ENCODE measurements around the gene CDC14B. TPM values are rescaled to one million over a fixed set of nuclear protein-coding genes. Genes with fewer than 3 reads are reported as not detected.

Gene CDC14B
- total RNA-seq, 1 experiment from 2014 or later: 28.4 TPM

DNA sequence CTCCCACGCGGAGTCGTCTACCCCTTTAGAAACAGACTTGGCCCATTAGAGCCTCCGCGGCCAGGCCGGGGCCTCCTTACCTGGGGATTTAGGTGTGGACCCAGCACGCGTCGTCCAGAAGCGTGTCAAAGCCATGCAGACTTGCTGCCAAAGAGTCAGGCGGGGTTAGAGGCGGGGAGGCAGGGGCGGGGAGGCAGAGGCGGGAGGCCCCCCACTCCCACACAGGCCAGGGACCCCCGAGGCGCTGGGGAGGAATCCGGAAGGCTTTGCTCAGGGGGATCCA lies 122.6 kb downstream of the CDC14B start:
- WGBS (ENCODE audit: extremely low coverage, insufficient read length, low lambda C conversion rate): no CpG with 5 or more reads among the region's 17 CpGs
- DNase-seq: no peak
- TF ChIP-seq, protein P1, sequence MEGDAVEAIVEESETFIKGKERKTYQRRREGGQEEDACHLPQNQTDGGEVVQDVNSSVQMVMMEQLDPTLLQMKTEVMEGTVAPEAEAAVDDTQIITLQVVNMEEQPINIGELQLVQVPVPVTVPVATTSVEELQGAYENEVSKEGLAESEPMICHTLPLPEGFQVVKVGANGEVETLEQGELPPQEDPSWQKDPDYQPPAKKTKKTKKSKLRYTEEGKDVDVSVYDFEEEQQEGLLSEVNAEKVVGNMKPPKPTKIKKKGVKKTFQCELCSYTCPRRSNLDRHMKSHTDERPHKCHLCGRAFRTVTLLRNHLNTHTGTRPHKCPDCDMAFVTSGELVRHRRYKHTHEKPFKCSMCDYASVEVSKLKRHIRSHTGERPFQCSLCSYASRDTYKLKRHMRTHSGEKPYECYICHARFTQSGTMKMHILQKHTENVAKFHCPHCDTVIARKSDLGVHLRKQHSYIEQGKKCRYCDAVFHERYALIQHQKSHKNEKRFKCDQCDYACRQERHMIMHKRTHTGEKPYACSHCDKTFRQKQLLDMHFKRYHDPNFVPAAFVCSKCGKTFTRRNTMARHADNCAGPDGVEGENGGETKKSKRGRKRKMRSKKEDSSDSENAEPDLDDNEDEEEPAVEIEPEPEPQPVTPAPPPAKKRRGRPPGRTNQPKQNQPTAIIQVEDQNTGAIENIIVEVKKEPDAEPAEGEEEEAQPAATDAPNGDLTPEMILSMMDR (conservative IDR thresholded peaks at IDR 0.05): no peak

More for the DNA sequence above, 122.6 kb downstream of the CDC14B start:
- Histone ChIP-seq H3K9me3 (ENCODE audit: control insufficient read depth, low read depth, low read length) (no peaks in the 10 kb centered on the region), H3K23ac (ENCODE audit: insufficient read length, low read depth, low read length) (no peak overlapping the region), H2BK5ac (ENCODE audit: insufficient read length, low read length) (no peak overlapping the region), H3K79me2 (ENCODE audit: insufficient read depth, low read length) (no peaks in the 10 kb centered on the region), H3K27me3 (ENCODE audit: insufficient read depth, low read length) (no peaks in the 10 kb centered on the region), H3K79me1 (ENCODE audit: insufficient read depth, low read depth, low read length, poor library complexity, severe bottlenecking) (no peaks in the 10 kb centered on the region), H2AK5ac (ENCODE audit: insufficient read length, low read length) (no peak overlapping the region), H4K5ac (ENCODE audit: insufficient read length, low read depth, low read length) (no peak overlapping the region), H3K9ac (ENCODE audit: extremely low read depth, insufficient read length, low read length) (no peak overlapping the region), H4K91ac (ENCODE audit: insufficient read length, low read depth, low read length) (no peak overlapping the region), H2BK15ac (ENCODE audit: low read depth, low read length) (no peak overlapping the region), H3T11ph (ENCODE audit: low read length) (no peak overlapping the region), H4K20me1 (ENCODE audit: control insufficient read depth, insufficient read depth, insufficient read length) (no peaks in the 10 kb centered on the region), H3K14ac (ENCODE audit: insufficient read depth, low read length) (no peak overlapping the region; the same call in 1 of the 2 replicates), H3K56ac (ENCODE audit: insufficient read length, low read depth, low read length) (no peak overlapping the region), H3K4me1 (ENCODE audit: insufficient read depth, low read length) (peaks cover 4% of the 10 kb centered on the region; the same call in 1 of the 2 replicates), H2BK120ac (ENCODE audit: low read depth, low read length, poor library complexity, severe bottlenecking) (no peak overlapping the region), H2BK12ac (ENCODE audit: insufficient read length, low read depth, low read length) (no peak overlapping the region), H3K23me2 (ENCODE audit: insufficient read length, low read depth, low read length, poor library complexity, severe bottlenecking) (no peaks in the 10 kb centered on the region), H2AFZ (ENCODE audit: low read length) (no peak overlapping the region), H3K4ac (ENCODE audit: low read depth, low read length) (no peak overlapping the region), H3K27ac (ENCODE audit: insufficient read length, low read depth, low read length) (no peak overlapping the region), H3K18ac (ENCODE audit: insufficient read length, low read depth, low read length) (no peak overlapping the region), H3K4me2 (ENCODE audit: insufficient read depth, insufficient read length, low read length) (no peak overlapping the region), H2BK20ac (ENCODE audit: low read depth, low read length, poor library complexity, severe bottlenecking) (no peak overlapping the region), H4K8ac (replicated peaks; ENCODE audit: insufficient read length, low read depth, low read length) (no peak overlapping the region)
- Mint-ChIP-seq H3K9me3 (no peaks in the 10 kb centered on the region), H3K36me3 (ENCODE audit: insufficient read depth in 1 of 3, low read depth in 3 of 3) (peaks cover 0 to 4% (median 3%) of the 10 kb centered on the region in 3 experiments; a peak in 3 of 7 replicates), H3K4me1 (peaks cover 26 to 29% of the 10 kb centered on the region in 2 experiments), H3K4me3 (no peak overlapping the region), H3K27me3 (ENCODE audit: low read depth) (no peaks in the 10 kb centered on the region), H3K27ac (peak overlapping the region in 1 of 3 experiments; percentile 74; a peak in 1 of 7 replicates)
